Measurements from ENCODE around the gene GCK.

GCK gene

GRCh38 chr7:44149571-44150465 lies 39.4 kb downstream of the GCK start:
- H3K4me2 ChIP-seq, result no peak overlapping the region
- no peak overlapping the region for H2AFZ ChIP-seq (ENCODE audit: low read depth)
- no peaks in the 10 kb centered on the region for H3K36me3 ChIP-seq (ENCODE audit: insufficient read depth)
- TF ChIP-seq CTCF (conservative IDR thresholded peaks at IDR 0.05; ENCODE audit: low read depth, low read length), result no peak
- no peak overlapping the region for H3K9ac ChIP-seq
- H3K27me3 ChIP-seq (ENCODE audit: insufficient read depth, low read depth), result no peaks in the 10 kb centered on the region
- H3K4me1 ChIP-seq (ENCODE audit: low read depth, poor library complexity, severe bottlenecking), result no peaks in the 10 kb centered on the region
- no peaks in the 10 kb centered on the region for H3K79me2 ChIP-seq (ENCODE audit: insufficient read depth, low read depth)
- no peak overlapping the region for H3K27ac ChIP-seq
- H3K4me3 ChIP-seq (IDR thresholded peaks at IDR 0.05; ENCODE audit: insufficient read depth, low read depth, low read length), result no peak overlapping the region
- no peaks in the 10 kb centered on the region for H4K20me1 ChIP-seq (ENCODE audit: insufficient read depth)

GRCh38 chr7:44148961-44149536 lies 40.2 kb downstream of the GCK start:
- no peak overlapping the region for H3K4me2 ChIP-seq
- no peaks in the 10 kb centered on the region for H3K36me3 ChIP-seq (ENCODE audit: insufficient read depth)
- no peaks in the 10 kb centered on the region for H3K27me3 ChIP-seq (ENCODE audit: insufficient read depth, low read depth)
- H3K4me1 ChIP-seq (ENCODE audit: low read depth, poor library complexity, severe bottlenecking), result no peaks in the 10 kb centered on the region
- H3K79me2 ChIP-seq (ENCODE audit: insufficient read depth, low read depth), result no peaks in the 10 kb centered on the region
- H3K27ac ChIP-seq, result no peak overlapping the region
- H2AFZ ChIP-seq (ENCODE audit: low read depth), result no peak overlapping the region
- H3K9ac ChIP-seq, result no peak overlapping the region
- TF ChIP-seq CTCF (conservative IDR thresholded peaks at IDR 0.05; ENCODE audit: low read depth, low read length), result no peak
- H3K4me3 ChIP-seq (IDR thresholded peaks at IDR 0.05; ENCODE audit: insufficient read depth, low read depth, low read length), result no peak overlapping the region
- no peaks in the 10 kb centered on the region for H4K20me1 ChIP-seq (ENCODE audit: insufficient read depth)

- Histone ChIP-seq H3K4me3 (IDR thresholded peaks at IDR 0.05; ENCODE audit: insufficient read depth, low read depth, low read length) (no peak overlapping the region), H3K4me2 (no peak overlapping the region), H3K4me1 (ENCODE audit: low read depth, poor library complexity, severe bottlenecking) (no peaks in the 10 kb centered on the region), H3K36me3 (ENCODE audit: insufficient read depth) (no peaks in the 10 kb centered on the region), H3K9ac (no peak overlapping the region), H4K20me1 (ENCODE audit: insufficient read depth) (no peaks in the 10 kb centered on the region), H3K27ac (no peak overlapping the region), H3K79me2 (ENCODE audit: insufficient read depth, low read depth) (no peaks in the 10 kb centered on the region), H3K27me3 (ENCODE audit: insufficient read depth, low read depth) (no peaks in the 10 kb centered on the region), H2AFZ (ENCODE audit: low read depth) (no peak overlapping the region)
- no peak for TF ChIP-seq CTCF (conservative IDR thresholded peaks at IDR 0.05; ENCODE audit: low read depth, low read length)
These were observed 41.1 kb downstream of the GCK start for GRCh38 chr7:44148166-44148565.

- Histone ChIP-seq H3K9ac (no peak overlapping the region), H3K36me3 (ENCODE audit: insufficient read depth) (no peaks in the 10 kb centered on the region), H4K20me1 (ENCODE audit: insufficient read depth) (no peaks in the 10 kb centered on the region), H3K27me3 (ENCODE audit: insufficient read depth, low read depth) (no peaks in the 10 kb centered on the region), H3K79me2 (ENCODE audit: insufficient read depth, low read depth) (no peaks in the 10 kb centered on the region), H3K4me1 (ENCODE audit: low read depth, poor library complexity, severe bottlenecking) (no peaks in the 10 kb centered on the region), H3K4me3 (IDR thresholded peaks at IDR 0.05; ENCODE audit: insufficient read depth, low read depth, low read length) (no peak overlapping the region), H2AFZ (ENCODE audit: low read depth) (no peak overlapping the region), H3K27ac (no peak overlapping the region), H3K4me2 (no peak overlapping the region)
- no peak for TF ChIP-seq CTCF (conservative IDR thresholded peaks at IDR 0.05; ENCODE audit: low read depth, low read length)
These were observed 41.9 kb downstream of the GCK start for GRCh38 chr7:44147026-44147991.

Measured in KMS-11 (cell line).